AG08395 (cell line): ENCODE results near the gene ITPRIPL2.

ENCODE experiments used
- DNase-seq: peaks from one replicate; pipeline ENCODE4 v3.0.0; 2012; ENCODE audit warnings: mixed read lengths, low spot score

Gene ITPRIPL2

DNA sequence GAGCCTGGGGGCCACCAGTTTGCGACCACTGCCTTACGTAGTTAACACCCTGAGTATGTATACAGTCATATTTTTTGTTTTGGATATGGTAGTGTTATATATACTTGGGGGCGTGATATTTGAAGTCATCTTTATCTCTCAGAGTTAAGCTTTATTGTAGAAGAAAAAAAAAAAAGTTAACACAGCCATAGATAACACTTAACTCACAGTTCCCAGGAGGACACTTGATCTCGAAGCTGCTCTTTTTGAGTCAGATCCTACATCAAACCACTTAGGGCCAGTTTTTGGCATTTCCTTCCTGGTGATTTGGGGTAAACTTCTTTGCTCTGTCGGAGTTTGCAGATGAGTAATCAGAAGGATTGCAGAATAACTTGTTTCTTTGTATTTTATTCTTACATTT is 5.8 kb downstream of the ITPRIPL2 start:
- peak; percentile 70 for DNase-seq

DNA sequence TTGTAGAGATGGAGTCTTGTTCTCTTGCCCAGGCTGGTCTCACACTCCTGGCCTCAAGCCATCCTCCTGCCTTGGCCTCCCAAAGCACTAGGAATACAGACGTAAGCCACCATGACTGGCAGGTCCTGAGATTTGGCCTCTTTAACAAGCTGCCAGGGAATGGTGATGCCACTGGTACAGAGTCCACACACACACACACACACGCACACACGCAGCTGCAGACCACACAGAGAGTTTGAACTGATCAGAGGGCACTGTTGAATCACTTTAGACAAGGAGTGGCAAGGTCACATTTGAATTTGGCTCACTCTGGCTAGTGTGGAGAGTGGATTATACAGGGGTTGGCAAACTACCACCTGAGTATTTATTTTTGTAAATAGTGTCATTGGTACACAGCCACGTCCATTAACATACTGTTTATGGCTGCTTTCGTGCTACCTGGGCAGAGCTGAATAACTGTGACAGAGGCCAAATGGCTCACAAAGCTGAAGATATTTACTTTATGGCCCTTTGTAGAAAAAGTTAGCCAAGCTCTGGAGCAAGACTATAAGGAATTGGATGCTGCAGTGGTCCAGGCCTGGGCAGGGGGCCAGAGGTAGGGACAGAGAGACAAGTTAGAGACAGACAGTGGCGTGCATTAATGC is 9.9 kb downstream of the ITPRIPL2 start:
- DNase-seq: no peak

DNA sequence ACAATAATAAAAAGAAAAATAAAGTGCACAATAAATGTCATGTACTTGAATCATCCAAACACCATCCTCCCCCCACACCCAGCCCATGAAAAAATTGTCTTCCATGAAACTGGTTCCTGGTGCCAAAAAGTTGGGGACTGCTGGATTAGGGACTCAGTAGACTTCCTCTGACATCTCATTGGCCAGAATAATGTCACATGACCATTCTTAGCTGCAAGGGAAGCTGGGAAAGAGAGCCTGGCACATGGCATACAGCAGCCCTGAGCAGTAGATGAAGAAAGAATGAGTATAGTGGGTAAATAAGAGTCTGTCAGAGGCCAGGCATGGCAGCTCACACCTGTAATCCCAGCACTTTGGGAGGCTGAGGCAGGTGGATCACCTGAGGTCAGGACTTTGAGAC is 12.5 kb downstream of the ITPRIPL2 start:
- no peak for DNase-seq

DNA sequence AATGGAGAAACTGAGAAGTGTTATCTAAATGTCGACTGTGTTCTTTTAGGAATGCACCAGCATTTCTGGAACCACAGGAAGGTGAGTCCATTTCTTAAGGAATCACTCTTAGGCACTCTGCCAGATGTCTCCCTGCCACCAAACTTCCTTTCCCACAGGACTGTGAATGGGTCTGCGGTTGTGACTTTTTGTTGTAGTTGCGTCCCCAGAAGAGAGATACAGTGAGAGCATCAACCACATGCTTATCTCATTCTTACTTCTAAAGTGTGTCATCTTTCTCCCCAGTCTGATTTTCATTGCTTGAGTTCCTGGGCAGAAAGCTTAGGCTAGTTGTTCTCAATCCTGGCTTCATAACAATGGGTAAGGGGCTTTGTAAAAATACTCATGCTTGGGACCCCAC is 13.4 kb downstream of the ITPRIPL2 start:
- no peak for DNase-seq

DNA sequence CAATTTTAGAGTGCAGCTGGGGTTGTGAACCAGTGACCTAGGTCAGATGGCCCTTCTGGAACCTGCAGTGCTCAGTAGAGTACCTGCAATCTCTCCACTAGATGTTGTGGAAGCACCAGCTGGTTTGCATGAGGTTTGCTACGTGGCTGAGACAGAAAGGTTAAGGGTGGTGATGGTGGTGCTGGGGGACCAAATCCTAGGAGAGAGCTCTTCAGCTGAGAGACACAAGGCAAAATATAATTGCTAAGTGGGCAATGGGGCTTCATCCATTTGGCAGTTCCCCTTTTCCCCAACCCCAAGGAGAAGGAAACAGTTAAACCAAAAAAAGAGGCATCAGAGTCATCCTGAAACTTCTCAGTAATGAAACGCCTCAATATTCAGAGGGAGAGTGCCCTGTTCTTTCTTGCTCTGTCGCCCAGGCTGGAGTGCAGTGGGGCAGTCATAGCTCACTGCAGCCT is 13.9 kb downstream of the ITPRIPL2 start:
- no peak for DNase-seq

DNA sequence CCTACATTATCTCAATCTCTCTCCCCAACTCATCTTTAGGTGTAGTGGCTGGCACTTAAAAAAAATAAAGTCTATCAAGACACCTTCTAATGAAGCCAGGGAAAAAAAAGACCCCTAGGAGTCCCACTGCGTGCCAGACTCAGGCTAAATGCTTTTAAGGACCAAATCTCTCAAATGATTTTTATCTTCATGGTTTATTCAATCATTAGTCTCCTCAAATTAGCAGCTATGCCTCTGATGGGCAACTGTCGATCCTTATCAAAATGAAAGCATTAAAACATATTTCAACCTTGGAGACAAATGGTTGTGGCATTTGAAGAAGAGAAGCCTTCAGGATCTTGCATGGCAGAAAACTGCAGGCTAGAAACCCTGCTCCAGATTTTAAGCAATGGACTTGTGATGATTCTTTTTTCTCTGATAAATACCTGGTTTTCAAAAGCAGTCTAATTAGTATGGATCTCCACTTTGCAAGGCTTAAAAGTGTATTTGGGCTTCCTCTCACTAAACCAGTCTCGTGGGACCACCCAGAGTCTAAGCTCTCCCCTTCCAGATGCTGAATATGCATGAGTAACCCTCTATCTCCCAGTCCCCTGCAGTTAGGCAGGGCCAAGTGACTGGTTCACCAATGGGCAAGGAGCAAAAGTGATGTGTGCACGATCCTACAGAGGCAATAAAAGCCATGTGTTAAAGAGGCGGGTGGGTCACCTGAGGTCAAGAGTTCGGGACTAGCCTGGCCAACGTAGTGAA is 14.9 kb downstream of the ITPRIPL2 start:
- DNase-seq: no peak

DNA sequence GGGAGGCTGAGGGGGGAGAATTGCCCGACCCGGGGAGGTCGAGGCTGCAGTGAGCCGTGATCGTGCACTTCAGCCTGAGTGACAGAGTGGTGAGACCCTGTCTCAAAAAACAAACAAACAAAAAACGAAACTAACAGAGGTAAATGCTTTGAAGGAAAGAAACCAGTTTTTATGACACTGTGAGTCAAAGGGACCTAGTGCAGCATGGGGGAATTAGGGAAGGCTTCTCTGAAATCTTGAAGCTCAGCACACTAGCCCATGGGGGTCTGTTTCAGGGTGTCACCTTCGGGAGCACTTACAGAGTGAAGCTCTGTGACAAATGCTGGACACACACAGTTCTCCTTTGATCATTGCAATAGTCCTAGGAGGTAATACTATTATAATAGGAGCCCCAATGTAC is 16.6 kb downstream of the ITPRIPL2 start:
- DNase-seq: no peak

DNA sequence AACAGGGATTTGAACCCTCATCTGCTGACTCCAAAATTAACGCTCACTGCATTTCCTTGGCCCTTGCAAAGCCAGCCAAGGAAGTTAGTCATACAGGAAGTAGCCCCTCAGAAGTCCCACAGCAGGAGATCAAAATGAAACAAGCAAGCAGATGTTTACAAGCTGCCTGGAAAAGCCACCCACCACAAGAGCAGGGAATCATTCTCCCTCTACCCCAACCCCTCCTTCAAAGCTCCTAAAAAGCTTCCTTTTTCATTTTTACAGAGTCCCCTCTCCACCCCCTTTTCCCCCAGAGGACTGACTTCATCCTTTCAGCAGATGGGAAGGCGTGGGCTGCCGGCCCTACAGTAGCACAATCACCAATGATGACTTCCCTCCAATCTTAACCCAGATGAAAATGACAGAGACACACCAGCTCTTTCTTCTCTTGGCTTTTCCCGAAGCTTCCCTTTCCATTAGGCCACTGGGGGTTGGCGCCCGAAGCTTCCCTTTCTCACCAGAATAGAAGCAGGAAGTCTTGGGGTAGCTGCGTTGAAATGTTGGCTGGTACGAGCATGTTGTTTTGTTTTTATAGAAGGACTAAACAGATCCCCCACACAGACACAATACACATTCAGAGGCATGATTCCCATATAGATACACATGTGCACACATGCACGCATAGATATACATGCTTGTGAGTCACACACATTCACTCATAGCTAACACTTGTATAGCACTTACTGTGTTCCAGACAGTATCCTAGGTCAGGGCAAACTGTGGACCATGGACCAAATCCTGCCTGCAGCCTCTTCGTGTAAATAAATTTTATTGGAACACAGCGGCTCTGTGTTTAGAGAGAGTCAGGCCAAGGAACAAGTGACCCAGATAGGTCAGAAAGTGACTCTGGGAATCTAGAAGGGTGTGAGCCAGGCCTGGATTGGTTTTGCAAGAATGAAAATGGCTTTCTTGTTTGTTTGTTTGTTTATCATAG is 17.4 kb downstream of the ITPRIPL2 start:
- DNase-seq: peak; percentile 73

DNA sequence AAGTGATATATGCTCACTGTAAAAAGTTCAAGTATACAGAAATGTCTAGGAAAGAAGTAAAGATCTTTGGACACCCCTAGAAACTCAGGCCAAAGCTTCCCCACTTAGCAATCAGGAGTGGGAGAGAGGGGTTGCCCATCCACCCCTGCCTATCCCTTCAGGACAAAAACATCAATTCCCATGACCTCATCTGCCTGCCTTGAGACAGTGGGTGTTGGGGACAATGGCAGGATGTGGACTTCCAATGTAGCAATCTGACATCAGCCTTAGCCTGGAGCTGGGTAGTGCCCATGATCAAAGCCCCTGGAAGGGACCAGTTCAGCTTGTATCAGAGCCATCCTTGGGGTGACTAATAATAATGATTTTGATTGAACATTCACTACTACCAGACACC is 18.1 kb downstream of the ITPRIPL2 start:
- no peak for DNase-seq

DNA sequence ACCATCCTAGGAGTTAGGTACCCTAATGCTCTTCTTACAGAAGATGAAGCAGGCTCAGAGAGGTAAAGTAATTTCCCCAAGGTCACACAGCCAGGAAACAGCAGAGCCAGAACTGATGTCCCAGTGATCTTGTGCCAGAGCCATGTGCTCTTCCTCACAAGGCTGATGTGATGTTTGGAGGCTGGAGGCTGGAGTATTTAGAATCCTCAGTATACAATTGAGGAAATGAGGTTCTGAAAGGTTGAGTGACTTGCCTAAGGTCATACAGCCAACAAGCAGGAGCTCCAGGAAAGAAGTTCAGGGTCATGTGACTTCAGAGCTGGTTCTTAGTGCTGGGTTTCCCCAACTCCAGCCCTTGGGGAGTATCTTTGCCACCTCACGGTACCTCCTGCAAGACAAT is 18.5 kb downstream of the ITPRIPL2 start:
- no peak for DNase-seq

DNA sequence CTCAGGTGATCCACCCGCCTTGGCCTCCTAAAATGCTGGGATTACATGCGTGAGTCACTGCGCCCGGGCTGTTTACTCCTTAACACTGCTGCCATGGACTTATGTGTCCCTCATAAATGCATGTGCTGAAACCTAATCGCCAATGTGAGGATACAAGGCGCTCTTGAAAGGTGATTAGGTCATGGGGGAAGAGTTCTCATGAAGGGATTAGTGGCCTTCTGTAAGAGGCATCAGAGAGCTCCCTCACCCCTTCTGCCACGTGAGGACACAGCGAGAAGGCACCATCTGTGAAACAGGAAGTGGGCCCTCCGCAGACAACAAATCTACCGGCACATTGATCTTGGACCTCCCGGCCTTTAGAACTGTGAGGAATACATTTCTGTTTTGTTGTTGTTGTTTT is 19.1 kb downstream of the ITPRIPL2 start:
- no peak for DNase-seq

DNA sequence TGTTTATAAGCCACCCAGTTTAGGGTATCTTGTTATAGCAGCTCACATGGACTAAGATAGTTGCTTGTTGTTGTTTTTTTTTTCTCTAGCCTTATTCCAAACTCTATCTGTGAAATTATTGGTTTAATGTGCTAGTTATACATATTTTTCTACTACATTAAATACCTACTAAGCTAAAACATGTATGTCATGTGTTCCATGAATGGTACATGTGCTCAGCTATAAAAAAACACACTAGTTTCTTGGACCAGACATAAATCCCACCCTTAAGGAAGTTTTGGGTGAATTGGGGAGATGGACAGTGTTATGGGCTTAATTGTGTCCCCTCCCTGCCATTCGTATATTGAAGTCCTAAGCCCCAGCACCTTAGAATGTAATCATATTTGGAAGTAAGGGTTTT is 19.8 kb downstream of the ITPRIPL2 start:
- DNase-seq: no peak

DNA sequence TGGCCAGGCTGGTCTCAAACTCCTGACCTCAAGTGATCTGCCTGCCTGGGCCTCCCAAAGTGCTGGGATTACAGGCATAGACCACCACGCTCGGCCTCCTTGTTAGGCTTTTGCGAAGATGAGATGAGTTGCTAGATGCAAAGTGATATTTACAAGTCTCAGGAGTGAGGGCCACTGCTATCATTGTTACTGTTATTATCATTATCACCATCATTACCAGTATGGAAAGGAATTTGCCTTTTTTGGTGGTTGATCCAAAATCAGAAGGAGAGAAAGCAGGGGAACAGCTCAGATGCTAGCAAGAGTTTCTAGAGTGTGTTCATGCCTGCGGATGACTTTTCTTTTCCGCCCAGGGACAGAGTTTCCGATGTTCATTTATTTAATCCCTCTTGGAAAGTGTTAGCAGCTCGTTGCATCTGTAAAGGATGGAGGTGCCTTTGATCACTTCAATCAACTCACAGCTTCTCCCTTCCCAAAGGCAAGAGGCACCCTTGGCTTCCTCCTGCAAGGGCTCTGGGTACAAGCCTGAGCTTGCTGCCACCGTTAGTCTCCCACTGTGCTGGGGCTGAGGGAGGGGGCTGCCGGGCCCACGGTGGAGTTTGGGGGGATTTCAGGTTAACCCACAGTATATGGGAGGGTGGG is 21.6 kb downstream of the ITPRIPL2 start:
- no peak for DNase-seq

DNA sequence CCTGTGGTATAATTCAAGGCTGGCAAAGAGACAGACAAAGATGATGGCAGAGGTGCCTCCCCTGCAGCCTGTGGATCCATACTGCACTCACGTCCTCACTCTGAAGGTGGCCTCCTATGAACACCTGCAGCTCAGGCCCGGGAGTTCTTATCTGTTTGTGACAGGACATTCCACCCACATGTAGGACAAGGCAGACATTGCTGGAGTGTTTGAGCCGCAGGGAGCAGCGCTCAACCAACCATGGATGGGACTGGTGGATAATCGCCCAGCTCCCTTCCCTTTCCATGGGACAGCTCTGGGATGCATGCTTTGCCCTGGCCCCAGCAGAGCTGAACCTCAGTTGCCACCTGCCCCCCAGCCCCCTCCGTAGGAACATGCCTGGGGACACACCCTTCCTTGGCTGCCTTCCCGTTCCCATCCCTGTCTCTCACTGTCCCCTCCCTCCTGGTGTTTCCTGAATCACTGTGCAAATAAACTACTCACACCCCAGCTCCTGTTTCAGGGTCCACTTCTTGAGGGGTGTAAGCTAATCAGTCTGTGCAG is 22.2 kb downstream of the ITPRIPL2 start:
- no peak for DNase-seq

DNA sequence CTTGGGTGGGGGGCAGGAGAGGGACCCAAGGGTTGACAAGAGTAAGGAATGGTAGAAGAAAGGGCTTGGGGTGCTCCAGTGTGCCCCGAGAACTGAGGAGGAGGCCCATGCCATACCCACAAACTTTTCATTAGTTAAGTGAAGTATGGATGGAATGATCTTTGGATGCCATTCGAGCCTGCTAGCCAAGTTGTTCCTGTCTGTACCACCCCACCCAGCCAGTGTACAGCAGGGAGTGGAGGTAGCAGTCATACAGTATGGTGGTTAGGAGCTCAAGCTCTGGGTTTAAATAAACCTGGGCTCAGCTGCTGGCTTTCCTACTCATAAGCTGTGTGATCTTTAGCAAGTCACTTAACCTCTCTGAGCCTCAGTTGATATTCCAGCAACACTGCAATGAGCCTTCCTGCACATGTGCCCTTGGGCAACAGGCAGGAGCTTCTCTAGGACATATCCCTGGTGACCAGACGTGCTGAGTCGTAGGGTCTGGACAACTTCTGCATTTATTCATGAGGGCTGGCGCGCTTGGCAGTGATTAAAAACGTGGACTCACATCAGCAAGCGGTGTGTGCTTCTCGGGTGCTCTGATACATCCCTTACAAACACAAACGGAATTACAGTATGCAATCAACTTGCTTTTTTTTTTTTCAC is 22.9 kb downstream of the ITPRIPL2 start:
- no peak for DNase-seq

DNA sequence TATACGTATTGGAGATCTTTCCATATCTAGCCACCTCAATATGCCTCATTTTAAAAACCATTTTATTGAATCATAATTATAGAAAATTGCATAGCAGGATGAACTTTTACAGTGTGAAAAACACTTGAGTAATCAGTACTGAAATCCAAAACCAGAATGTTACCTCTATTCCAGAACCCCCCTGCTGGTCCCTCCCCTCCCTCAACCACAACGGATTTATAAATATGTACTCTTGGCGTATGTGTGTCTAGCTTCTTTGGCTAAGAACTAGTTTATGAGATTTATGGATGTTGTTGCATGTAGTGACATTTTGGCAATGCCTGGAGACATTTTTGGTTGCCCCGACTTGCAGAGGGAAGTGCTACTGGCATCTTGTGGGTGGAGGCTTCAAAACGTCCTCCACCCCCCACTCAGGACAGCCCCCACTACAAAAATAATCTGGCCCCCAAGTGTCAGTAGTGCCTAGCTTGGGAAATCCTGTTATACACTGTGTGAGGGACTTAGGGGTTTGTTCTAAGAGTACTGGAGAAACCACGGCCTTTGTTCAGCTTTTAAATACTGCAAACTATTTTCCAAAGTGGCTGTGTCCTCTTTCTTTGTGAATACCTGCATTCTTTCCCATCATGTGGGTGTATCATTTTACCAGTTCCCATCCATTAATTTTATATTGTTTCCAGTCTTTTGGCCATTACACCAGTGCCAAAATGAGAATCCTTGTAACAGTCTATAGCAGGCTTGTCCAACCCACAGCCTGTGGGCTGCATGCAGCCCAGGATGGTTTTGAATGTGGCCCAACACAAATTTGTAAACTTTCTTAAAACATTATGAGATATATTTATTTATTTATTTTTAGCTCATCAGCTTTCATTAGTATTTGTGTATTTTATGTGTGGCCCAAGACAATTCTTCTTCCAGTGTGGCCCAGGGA is 23.7 kb downstream of the ITPRIPL2 start:
- peak; percentile 43 for DNase-seq

DNA sequence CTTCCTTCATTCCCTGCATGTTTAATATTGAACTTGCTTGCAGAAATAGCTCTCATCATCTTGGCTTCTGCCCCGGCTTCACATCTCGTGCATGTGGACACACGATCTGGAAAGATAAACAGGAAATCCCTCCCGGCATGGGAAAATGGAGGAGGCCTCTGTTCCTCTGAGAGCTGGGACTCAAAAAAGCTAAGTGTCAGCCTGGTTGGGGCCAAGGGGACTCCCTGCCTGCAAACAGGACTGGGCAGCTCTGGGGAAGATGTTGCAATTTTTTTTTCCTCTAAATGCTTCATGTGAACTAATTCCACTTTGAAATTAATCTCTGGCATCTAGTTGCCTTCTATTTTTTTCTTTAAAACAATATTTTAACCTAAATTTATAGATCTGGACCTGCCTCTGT is 24.8 kb downstream of the ITPRIPL2 start:
- peak; percentile 86 for DNase-seq

DNA sequence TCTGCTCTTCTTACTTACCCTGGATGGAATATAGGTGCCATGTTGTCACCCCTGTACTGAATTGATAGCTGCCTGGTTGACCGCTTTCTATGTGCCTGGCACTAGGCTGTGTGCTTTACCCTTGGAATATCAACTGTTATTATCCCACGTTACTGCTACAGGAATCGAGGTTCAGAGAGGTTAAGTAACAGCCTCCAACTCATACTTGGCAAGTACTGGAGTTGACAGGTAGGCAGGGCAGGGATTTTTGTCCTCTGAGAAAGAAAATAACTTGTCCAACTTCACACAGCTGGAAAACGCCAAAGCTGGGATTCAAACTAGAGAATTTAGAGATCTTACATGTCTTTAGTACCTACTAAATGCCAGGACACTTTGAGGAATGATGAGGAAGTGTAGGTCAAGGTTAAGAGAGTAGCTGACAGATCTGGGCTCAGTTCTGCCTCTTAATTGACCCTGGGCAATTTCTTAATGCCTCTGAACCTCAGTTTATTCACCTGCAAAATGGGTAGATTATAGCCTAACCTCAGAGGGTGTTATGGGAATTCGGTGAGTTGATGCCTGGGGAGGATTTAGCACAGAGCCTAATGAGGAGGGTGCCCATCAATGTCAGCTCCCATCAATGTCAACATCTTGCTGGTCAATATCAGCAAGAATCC is 25.8 kb downstream of the ITPRIPL2 start:
- DNase-seq: no peak

DNA sequence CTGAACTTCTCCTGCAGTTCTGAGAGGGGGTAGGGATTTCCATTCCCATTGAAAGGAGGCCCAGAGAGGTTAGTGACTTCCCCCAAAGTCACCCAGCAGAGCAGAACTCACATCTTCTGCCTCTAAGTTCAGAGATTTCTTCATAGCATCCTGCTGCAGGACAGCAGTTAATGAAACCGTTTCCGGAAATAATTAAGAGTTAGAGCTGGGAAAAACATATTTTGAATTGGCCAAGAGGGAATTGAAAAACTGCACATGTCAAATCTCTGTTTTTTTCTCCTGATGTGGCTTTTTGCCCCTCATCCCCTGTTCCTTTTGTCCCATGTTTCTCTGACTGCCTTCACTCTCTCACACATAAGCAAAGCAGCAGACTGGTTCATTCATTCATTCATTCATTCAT is 26.6 kb downstream of the ITPRIPL2 start:
- no peak for DNase-seq
